Subcutaneous abdominal adipose tissue (tissue), 5 donors: Measurements from ENCODE around the gene FLNC.

Experiments used
- H3K27ac ChIP-seq: one replicate; pipeline ENCODE4 v1.7.0; 2013; ENCODE audit warnings: low read depth, mild to moderate bottlenecking, inconsistent platforms, low read length, moderate library complexity
- H3K27me3 ChIP-seq, 5 donors: one replicate each; pipeline ENCODE4 v1.7.0; 2013; ENCODE audit warnings: low read length in 5 of 5, inconsistent platforms in 1 of 5; ENCODE audit not compliant: control insufficient read depth in 5 of 5, insufficient read depth in 4 of 5
- H3K36me3 ChIP-seq, 5 donors: one replicate each; pipeline ENCODE4 v1.7.0; 2013; ENCODE audit warnings: low read length in 5 of 5; ENCODE audit not compliant: control insufficient read depth in 5 of 5, insufficient read depth in 5 of 5
- H3K4me1 ChIP-seq, 5 donors: one replicate each; pipeline ENCODE4 v1.7.0; 2013; ENCODE audit warnings: low read length in 5 of 5, mild to moderate bottlenecking in 3 of 5, moderate library complexity in 1 of 5; ENCODE audit not compliant: control insufficient read depth in 5 of 5, insufficient read depth in 5 of 5
- H3K4me3 ChIP-seq, 5 donors: one replicate each; pipeline ENCODE4 v1.7.0; 2013; ENCODE audit warnings: low read length in 5 of 5, low read depth in 1 of 5
- H3K9ac ChIP-seq, 5 donors: one replicate each; pipeline ENCODE4 v1.7.0; 2013; ENCODE audit warnings: low read length in 5 of 5, mild to moderate bottlenecking in 4 of 5, moderate library complexity in 3 of 5
- H3K9me3 ChIP-seq, 5 donors: one replicate each; pipeline ENCODE4 v1.7.0; 2013; ENCODE audit warnings: low read length in 5 of 5; ENCODE audit not compliant: control insufficient read depth in 5 of 5
- donor health status: healthy.
- donor health status: healthy.
- donor health status: healthy.
- donor health status: healthy.
- donor health status: healthy.

The FLNC gene

GRCh38 chr7:128829391-128830166 is 627 bp upstream of the FLNC start:
- Histone ChIP-seq H3K4me3 (peak overlapping the region in 4 of 5 donors; percentile 39 to 66 (median 50)), H3K9ac (no peak overlapping the region), H3K27ac (no peak overlapping the region), H3K4me1 (peaks cover 7 to 55% (median 45%) of the 10 kb centered on the region in 5 donors), H3K9me3 (no peaks in the 10 kb centered on the region), H3K27me3 (peaks cover 4 to 25% (median 16%) of the 10 kb centered on the region in 5 donors), H3K36me3 (no peaks in the 10 kb centered on the region)

GRCh38 chr7:128831178-128831993 is 1.2 kb downstream of the FLNC start:
- Histone ChIP-seq H3K27ac (peak overlapping the region; percentile 23), H3K9me3 (no peaks in the 10 kb centered on the region), H3K9ac (peak overlapping the region in 1 of 5 donors; percentile 16), H3K4me1 (peaks cover 7 to 55% (median 50%) of the 10 kb centered on the region in 5 donors), H3K27me3 (peaks cover 4 to 25% (median 16%) of the 10 kb centered on the region in 5 donors), H3K36me3 (peaks cover 0 to 3% (median 0%) of the 10 kb centered on the region in 5 donors), H3K4me3 (peak overlapping the region in 4 of 5 donors; percentile 53 to 66 (median 61))

- peaks cover 7 to 55% (median 50%) of the 10 kb centered on the region in 5 donors for H3K4me1 ChIP-seq
- H3K4me3 ChIP-seq, result peak overlapping the region; percentile 25 to 66 (median 60)
- peaks cover 4 to 25% (median 16%) of the 10 kb centered on the region in 5 donors for H3K27me3 ChIP-seq
- H3K36me3 ChIP-seq, result peaks cover 0 to 3% (median 0%) of the 10 kb centered on the region in 5 donors
- H3K27ac ChIP-seq, result peak overlapping the region; percentile 65
- peak overlapping the region in 3 of 5 donors; percentile 4 to 26 (median 20) for H3K9ac ChIP-seq
- H3K9me3 ChIP-seq, result no peaks in the 10 kb centered on the region
Measured at GRCh38 chr7:128831994-128832879, 2.0 kb downstream of the FLNC start.

- Histone ChIP-seq H3K9ac (peak overlapping the region in 1 of 5 donors; percentile 4), H3K27ac (peak overlapping the region; percentile 65), H3K27me3 (peaks cover 4 to 25% (median 16%) of the 10 kb centered on the region in 5 donors), H3K4me3 (peak overlapping the region in 4 of 5 donors; percentile 7 to 47 (median 43)), H3K9me3 (no peaks in the 10 kb centered on the region), H3K36me3 (peaks cover 0 to 5% (median 0%) of the 10 kb centered on the region in 5 donors), H3K4me1 (peaks cover 6 to 51% (median 48%) of the 10 kb centered on the region in 5 donors)
Measured at GRCh38 chr7:128832880-128833147, 2.6 kb downstream of the FLNC start.

- Histone ChIP-seq H3K27ac (peak overlapping the region; percentile 65), H3K9ac (peak overlapping the region in 1 of 5 donors; percentile 4), H3K9me3 (no peaks in the 10 kb centered on the region), H3K27me3 (peaks cover 4 to 25% (median 16%) of the 10 kb centered on the region in 5 donors), H3K4me1 (peaks cover 3 to 46% (median 42%) of the 10 kb centered on the region in 5 donors), H3K36me3 (peaks cover 0 to 7% (median 0%) of the 10 kb centered on the region in 5 donors), H3K4me3 (peak overlapping the region in 3 of 5 donors; percentile 40 to 47 (median 46))
Measured at GRCh38 chr7:128833148-128833945, 3.1 kb downstream of the FLNC start.

- H3K4me3 ChIP-seq, result peak overlapping the region in 1 of 5 donors; percentile 37
- H3K9me3 ChIP-seq, result no peaks in the 10 kb centered on the region
- H3K4me1 ChIP-seq, result peaks cover 3 to 46% (median 39%) of the 10 kb centered on the region in 5 donors
- peaks cover 0 to 8% (median 0%) of the 10 kb centered on the region in 5 donors for H3K36me3 ChIP-seq
- H3K27me3 ChIP-seq, result peaks cover 4 to 25% (median 16%) of the 10 kb centered on the region in 5 donors
- no peak overlapping the region for H3K27ac ChIP-seq
- H3K9ac ChIP-seq, result no peak overlapping the region
Measured at GRCh38 chr7:128833946-128834325, 3.7 kb downstream of the FLNC start.

GRCh38 chr7:128835231-128835751 is 5.1 kb downstream of the FLNC start:
- Histone ChIP-seq H3K27me3 (peaks cover 4 to 20% (median 14%) of the 10 kb centered on the region in 5 donors), H3K9me3 (no peaks in the 10 kb centered on the region), H3K27ac (no peak overlapping the region), H3K4me3 (no peak overlapping the region), H3K36me3 (peaks cover 0 to 17% (median 0%) of the 10 kb centered on the region in 5 donors), H3K4me1 (peaks cover 2 to 36% (median 29%) of the 10 kb centered on the region in 5 donors), H3K9ac (no peak overlapping the region)

- Histone ChIP-seq H3K27ac (no peak overlapping the region), H3K27me3 (peaks cover 4 to 19% (median 12%) of the 10 kb centered on the region in 5 donors), H3K36me3 (peaks cover 0 to 17% (median 0%) of the 10 kb centered on the region in 5 donors), H3K9me3 (no peaks in the 10 kb centered on the region), H3K4me3 (no peak overlapping the region), H3K4me1 (peaks cover 2 to 29% (median 22%) of the 10 kb centered on the region in 5 donors), H3K9ac (no peak overlapping the region)
Measured at GRCh38 chr7:128835790-128836641, 5.8 kb downstream of the FLNC start.
